KMS-11 (cell line): ENCODE results near the gene TMEM161A.
"Not testable (repeated sequence)": the region's sequence is repeated elsewhere in the genome, so short reads cannot be mapped to it uniquely, and the experiment has no call there.

ENCODE experiments used
- H2AFZ ChIP-seq: fragments of 200-600 bp; sonication (generic); 2 replicates; pipeline ENCODE4 v1.6.1; 2016; ENCODE audit warnings: antibody characterized with exemption, mixed run types, low read depth
- H3K27ac ChIP-seq: fragments of 200-600 bp; sonication (generic); 2 replicates; pipeline ENCODE4 v1.6.1; 2016; ENCODE audit warnings: mild to moderate bottlenecking, mixed run types
- H3K27me3 ChIP-seq: fragments of 200-600 bp; sonication (generic); 2 replicates; pipeline ENCODE4 v1.6.1; 2017; ENCODE audit warnings: mild to moderate bottlenecking, low read depth, mixed run types, moderate library complexity; ENCODE audit not compliant: insufficient read depth
- H3K36me3 ChIP-seq: fragments of 200-600 bp; sonication (generic); 2 replicates; pipeline ENCODE4 v1.6.1; 2017; ENCODE audit warnings: mild to moderate bottlenecking, mixed run types; ENCODE audit not compliant: insufficient read depth
- H3K4me1 ChIP-seq: fragments of 200-600 bp; sonication (generic); 2 replicates; pipeline ENCODE4 v1.6.1; 2016; ENCODE audit warnings: mild to moderate bottlenecking, low read depth, mixed run types; ENCODE audit not compliant: poor library complexity, severe bottlenecking
- H3K4me2 ChIP-seq: fragments of 200-600 bp; sonication (generic); 2 replicates; pipeline ENCODE4 v1.7.0; 2016; ENCODE audit warnings: mild to moderate bottlenecking, mixed run types
- H3K4me3 ChIP-seq: fragments of 200-600 bp; sonication (generic); IDR thresholded peaks from 2 replicates; pipeline ENCODE4 v1.6.1; 2017; ENCODE audit warnings: low read depth, low read length, mixed read lengths; ENCODE audit not compliant: insufficient read depth
- H3K79me2 ChIP-seq: fragments of 200-600 bp; sonication (generic); 2 replicates; pipeline ENCODE4 v1.6.1; 2016; ENCODE audit warnings: low read depth, mixed run types; ENCODE audit not compliant: insufficient read depth
- H3K9ac ChIP-seq: fragments of 200-600 bp; sonication (generic); 2 replicates; pipeline ENCODE4 v1.6.1; 2016; ENCODE audit warnings: mild to moderate bottlenecking, mixed run types
- H4K20me1 ChIP-seq: fragments of 200-600 bp; sonication (generic); 2 replicates; pipeline ENCODE4 v1.6.1; 2016; ENCODE audit warnings: mild to moderate bottlenecking, mixed run types; ENCODE audit not compliant: insufficient read depth
- TF ChIP-seq, protein P1 (sequence below): fragments of 200-600 bp; sonication (generic); conservative IDR thresholded peaks from 2 replicates; pipeline ENCODE4 v1.6.1; 2017; ENCODE audit warnings: low read depth, mild to moderate bottlenecking, antibody characterized with exemption, low read length, moderate library complexity, mixed read lengths

Gene TMEM161A

DNA sequence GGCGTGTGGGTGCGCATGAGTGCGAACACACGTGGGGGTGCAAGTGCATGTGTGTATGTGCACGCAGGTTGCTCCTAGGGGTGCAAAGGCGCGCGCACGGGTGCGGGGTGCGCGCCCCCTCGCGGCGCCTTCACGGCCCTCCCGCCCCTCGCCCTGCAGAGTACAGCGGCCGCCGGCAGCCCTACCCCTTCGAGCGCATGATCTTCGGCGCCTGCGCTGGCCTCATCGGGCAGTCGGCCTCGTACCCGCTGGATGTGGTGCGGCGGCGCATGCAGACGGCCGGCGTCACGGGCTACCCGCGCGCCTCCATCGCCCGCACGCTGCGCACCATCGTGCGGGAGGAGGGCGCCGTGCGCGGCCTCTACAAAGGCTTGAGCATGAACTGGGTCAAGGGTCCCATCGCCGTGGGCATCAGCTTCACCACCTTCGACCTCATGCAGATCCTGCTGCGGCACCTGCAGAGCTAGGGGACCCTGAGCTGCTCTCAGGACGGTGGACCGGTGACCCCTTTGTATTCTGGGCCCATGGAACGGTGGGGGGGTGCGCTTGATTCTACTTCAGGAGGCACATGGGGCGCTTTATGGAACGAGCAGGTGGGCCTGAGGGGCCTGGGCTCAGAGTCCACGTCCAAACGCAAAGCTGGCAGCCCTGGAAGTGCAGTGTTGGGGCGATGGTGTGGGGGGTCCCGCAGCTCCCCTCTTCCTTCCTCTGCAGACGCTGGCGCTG lies 27.7 kb downstream of the TMEM161A start:
- H4K20me1 ChIP-seq = no peaks in the 10 kb centered on the region
- no peaks in the 10 kb centered on the region for H3K4me1 ChIP-seq
- H3K4me2 ChIP-seq = no peak overlapping the region
- no peak overlapping the region for H2AFZ ChIP-seq
- H3K27me3 ChIP-seq = no peaks in the 10 kb centered on the region
- TF ChIP-seq, protein P1, sequence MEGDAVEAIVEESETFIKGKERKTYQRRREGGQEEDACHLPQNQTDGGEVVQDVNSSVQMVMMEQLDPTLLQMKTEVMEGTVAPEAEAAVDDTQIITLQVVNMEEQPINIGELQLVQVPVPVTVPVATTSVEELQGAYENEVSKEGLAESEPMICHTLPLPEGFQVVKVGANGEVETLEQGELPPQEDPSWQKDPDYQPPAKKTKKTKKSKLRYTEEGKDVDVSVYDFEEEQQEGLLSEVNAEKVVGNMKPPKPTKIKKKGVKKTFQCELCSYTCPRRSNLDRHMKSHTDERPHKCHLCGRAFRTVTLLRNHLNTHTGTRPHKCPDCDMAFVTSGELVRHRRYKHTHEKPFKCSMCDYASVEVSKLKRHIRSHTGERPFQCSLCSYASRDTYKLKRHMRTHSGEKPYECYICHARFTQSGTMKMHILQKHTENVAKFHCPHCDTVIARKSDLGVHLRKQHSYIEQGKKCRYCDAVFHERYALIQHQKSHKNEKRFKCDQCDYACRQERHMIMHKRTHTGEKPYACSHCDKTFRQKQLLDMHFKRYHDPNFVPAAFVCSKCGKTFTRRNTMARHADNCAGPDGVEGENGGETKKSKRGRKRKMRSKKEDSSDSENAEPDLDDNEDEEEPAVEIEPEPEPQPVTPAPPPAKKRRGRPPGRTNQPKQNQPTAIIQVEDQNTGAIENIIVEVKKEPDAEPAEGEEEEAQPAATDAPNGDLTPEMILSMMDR = no peak
- H3K4me3 ChIP-seq = no peak overlapping the region
- no peaks in the 10 kb centered on the region for H3K79me2 ChIP-seq
- no peak overlapping the region for H3K27ac ChIP-seq
- H3K9ac ChIP-seq = no peak overlapping the region
- H3K36me3 ChIP-seq = no peaks in the 10 kb centered on the region

DNA sequence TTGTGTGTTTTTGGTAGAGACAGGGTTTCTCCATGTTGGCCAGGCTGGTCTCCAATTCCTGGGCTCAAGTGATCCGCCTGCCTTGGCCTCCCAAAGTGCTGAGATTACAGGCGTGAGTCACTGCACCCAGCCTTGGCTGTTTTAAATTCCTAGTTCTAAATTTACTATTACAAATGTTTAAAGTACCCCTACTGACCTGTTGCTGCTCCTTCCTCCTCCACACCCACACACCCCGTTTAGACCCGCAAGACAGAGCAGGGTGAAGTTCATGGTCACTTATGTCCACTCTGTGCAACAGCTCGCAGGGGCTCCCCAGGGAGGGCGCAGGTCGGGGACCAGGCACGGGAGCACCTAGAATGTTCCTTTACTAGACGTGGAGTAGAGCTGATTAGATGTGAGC lies 28.7 kb downstream of the TMEM161A start:
- H3K27me3 ChIP-seq = no peaks in the 10 kb centered on the region
- no peaks in the 10 kb centered on the region for H4K20me1 ChIP-seq
- no peak overlapping the region for H2AFZ ChIP-seq
- no peaks in the 10 kb centered on the region for H3K79me2 ChIP-seq
- no peak overlapping the region for H3K27ac ChIP-seq
- H3K36me3 ChIP-seq = no peaks in the 10 kb centered on the region
- no peaks in the 10 kb centered on the region for H3K4me1 ChIP-seq
- H3K9ac ChIP-seq = no peak overlapping the region
- no peak overlapping the region for H3K4me2 ChIP-seq
- TF ChIP-seq, protein P1 = no peak
- no peak overlapping the region for H3K4me3 ChIP-seq

DNA sequence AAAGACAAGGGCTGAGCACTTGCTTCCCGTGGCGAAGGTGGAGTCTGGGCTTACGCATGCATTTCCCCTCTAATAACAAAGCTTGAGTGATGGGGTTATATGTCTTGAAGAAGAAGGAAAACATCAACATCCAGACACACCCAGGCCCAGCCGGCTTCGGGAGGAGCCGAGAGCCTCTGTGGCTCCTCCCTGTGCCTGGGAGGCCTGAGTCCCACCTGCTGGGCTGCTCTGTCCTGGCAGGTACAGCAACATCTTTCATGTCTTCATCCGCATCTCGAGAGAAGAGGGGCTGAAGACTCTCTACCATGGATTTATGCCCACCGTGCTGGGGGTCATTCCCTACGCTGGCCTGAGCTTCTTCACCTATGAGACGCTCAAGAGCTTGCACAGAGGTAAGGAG lies 30.6 kb downstream of the TMEM161A start:
- H3K9ac ChIP-seq = no peak overlapping the region
- no peaks in the 10 kb centered on the region for H3K4me1 ChIP-seq
- TF ChIP-seq, protein P1 = no peak
- no peaks in the 10 kb centered on the region for H3K36me3 ChIP-seq
- H3K27ac ChIP-seq = no peak overlapping the region
- no peaks in the 10 kb centered on the region for H4K20me1 ChIP-seq
- no peak overlapping the region for H3K4me2 ChIP-seq
- H3K79me2 ChIP-seq = no peaks in the 10 kb centered on the region
- H3K4me3 ChIP-seq = no peak overlapping the region
- H3K27me3 ChIP-seq = no peaks in the 10 kb centered on the region
- no peak overlapping the region for H2AFZ ChIP-seq

DNA sequence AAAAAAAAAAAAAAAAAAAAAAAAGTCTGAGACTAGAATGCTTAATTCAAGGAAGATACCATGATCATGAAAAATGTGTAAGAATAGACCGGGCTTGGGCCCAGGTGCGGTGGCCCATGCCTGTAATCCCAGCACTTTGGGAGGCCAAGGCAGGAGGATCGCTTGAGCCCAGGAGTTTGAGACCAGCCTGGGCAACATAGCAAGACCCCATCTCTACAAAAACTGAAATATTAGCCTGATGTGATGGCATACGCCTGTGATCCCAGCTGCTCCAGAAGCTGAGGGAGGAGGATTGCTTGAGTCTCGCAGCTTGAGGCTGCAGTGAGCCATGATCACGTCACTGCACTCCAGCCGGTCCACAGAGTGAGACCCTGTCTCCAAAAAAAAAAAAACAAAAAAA lies 31.3 kb downstream of the TMEM161A start:
- not testable (repeated sequence) for H3K36me3 ChIP-seq, H4K20me1 ChIP-seq, H3K79me2 ChIP-seq, H3K4me2 ChIP-seq, H3K9ac ChIP-seq, H3K27me3 ChIP-seq, H3K4me3 ChIP-seq, H2AFZ ChIP-seq, H3K27ac ChIP-seq, H3K4me1 ChIP-seq

DNA sequence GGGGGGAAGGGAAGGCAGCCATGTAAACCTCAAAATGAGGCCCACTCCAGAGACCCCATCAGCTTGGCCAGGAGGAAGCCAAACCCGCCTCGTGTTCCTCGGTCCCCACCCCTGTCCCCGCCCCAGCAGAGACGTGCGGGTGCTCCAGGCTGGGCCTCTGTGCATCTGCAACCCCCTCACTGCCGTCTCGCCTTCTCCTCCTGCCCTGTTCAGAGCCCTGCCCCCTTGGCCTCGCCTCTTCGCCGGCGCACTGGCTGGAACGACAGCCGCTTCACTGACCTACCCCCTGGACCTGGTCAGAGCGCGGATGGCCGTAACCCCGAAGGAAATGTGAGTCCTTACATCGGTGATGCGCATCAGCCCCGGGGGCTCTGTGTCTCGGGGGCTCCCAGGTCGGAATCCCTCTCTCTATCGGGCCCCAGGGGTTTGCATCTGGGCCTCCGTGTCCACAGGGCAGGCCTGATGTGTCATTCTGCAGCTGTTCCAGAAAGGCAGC lies 32.2 kb downstream of the TMEM161A start:
- Histone ChIP-seq H3K36me3 (no peaks in the 10 kb centered on the region), H3K4me1 (no peaks in the 10 kb centered on the region), H3K79me2 (no peaks in the 10 kb centered on the region), H4K20me1 (no peaks in the 10 kb centered on the region), H3K27ac (no peak overlapping the region), H3K9ac (no peak overlapping the region), H3K27me3 (no peaks in the 10 kb centered on the region), H3K4me3 (no peak overlapping the region), H2AFZ (no peak overlapping the region), H3K4me2 (no peak overlapping the region)
- TF ChIP-seq, protein P1 = no peak
